ENCODE results near the gene CRACR2B.

GRCh38 chr11:790721-791564 is 36.8 kb upstream of the CRACR2B start:
- no peak for TF ChIP-seq CTCF (IDR thresholded peaks at IDR 0.05)
- TF ChIP-seq POLR2A (IDR thresholded peaks at IDR 0.05): no peak

Measured in transverse colon (tissue), 3 donors.